PC-3 (cell line): ENCODE measurements around the gene RBM26.

Experiments used
- EZH2 ChIP-seq: fragments of 300-600 bp; sonication (generic); IDR thresholded peaks from one replicate; pipeline ENCODE4 v1.6.1; 2017; ENCODE audit warnings: antibody characterized with exemption, mild to moderate bottlenecking, low read length; ENCODE audit not compliant: unreplicated experiment
- TF ChIP-seq, protein P1 (sequence below): fragments of 300-600 bp; sonication (generic); conservative IDR thresholded peaks from 2 replicates; pipeline ENCODE4 v1.5.1; 2017; ENCODE audit warnings: antibody characterized with exemption, low read depth, mild to moderate bottlenecking, low read length

DNA sequence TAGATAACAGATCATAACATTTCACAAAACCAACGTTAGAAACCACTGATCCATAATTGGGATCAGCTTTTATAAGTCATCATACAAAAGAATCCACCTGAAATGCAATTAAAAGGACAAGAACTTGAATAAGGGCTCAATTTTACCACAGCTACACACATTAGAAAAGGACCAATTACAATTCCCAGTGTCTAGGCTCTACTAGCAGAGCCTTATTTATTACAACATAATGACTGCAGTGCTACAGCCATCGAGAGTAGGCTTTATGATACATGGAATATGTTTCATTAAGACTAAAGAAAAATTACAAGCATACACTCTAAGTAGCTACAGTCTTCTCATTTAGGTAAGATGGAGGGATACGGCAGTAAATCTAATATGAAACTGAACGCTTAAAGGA is 2.9 kb downstream of the RBM26 start:
- TF ChIP-seq, protein P1, sequence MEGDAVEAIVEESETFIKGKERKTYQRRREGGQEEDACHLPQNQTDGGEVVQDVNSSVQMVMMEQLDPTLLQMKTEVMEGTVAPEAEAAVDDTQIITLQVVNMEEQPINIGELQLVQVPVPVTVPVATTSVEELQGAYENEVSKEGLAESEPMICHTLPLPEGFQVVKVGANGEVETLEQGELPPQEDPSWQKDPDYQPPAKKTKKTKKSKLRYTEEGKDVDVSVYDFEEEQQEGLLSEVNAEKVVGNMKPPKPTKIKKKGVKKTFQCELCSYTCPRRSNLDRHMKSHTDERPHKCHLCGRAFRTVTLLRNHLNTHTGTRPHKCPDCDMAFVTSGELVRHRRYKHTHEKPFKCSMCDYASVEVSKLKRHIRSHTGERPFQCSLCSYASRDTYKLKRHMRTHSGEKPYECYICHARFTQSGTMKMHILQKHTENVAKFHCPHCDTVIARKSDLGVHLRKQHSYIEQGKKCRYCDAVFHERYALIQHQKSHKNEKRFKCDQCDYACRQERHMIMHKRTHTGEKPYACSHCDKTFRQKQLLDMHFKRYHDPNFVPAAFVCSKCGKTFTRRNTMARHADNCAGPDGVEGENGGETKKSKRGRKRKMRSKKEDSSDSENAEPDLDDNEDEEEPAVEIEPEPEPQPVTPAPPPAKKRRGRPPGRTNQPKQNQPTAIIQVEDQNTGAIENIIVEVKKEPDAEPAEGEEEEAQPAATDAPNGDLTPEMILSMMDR, result no peak
- no peak for TF ChIP-seq EZH2
